Activated CD4-positive, alpha-beta T cell treated with anti-CD3 and anti-CD28 coated beads for 1 hour (primary cell): ENCODE results near the gene TESK1.
A peak's percentile ranks its signal among the peaks of the same experiment; 100 is the strongest.
"Not testable (repeated sequence)": the region's sequence is repeated elsewhere in the genome, so short reads cannot be mapped to it uniquely, and the experiment has no call there.

Source experiments
- DNase-seq: peaks from one replicate; pipeline ENCODE4 v3.0.0-alpha.2; 2020

Gene TESK1

GRCh38 chr9:35616681-35617459 lies 11.8 kb downstream of the TESK1 start:
- peak; percentile 34 for DNase-seq

- no peak for DNase-seq
These were observed 12.5 kb downstream of the TESK1 start for GRCh38 chr9:35617548-35617947.

- no peak for DNase-seq
These were observed 13.3 kb downstream of the TESK1 start, which contains the start of gene CD72 for GRCh38 chr9:35618325-35618727. Gene CD72, minus strand, starts transcription at chr9:35618413. Its CDS starts 110 bp downstream, at chr9:35618303.

DNA sequence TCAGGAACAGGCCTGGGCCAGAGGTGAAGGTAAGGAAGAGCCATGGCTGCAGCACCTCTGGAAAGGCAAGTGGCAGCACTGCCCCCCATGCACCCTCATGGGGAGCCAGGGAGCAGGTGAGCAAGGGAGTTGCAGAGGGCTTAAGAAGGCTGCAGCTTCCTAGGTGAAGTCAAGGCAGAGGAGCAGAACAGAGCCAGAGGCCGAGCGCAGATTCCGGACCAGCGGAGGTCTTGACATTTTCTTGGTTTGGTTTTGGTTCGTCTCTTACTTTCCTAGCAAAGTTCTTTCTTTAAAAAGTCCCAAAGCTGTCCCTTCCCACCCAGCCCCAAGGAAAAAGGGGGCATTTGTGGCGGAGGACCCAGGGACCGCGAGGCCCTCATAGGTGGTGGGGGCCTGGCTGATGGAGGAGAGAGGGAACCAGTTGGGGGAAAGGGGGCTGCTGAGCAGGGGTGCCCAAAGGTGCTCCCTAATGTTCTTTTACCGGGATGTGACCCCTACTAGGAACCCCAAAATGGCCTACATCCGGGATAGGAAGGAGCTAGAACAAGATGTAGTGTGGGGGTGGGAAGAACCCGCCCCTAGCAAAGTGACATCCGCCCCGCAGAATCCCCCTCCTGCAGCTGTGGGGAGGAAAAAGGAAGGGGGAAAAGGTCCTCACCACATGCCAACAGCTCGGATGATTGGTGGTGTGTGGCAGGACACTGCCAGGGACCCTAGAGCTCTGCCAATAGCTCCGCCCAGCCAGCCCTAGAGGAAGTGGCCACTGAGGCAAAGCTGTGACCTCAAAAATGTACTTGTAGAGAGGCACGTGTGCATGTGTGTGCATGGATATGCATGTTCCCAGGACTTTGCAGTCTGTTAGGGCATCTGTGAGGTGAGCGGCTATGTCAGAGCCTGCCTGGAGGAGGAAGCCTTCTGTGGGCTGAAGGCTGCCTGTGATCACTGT lies 14.1 kb downstream of the TESK1 start:
- no peak for DNase-seq

- no peak for DNase-seq
These were observed 14.7 kb downstream of the TESK1 start for GRCh38 chr9:35619800-35620158.

DNA sequence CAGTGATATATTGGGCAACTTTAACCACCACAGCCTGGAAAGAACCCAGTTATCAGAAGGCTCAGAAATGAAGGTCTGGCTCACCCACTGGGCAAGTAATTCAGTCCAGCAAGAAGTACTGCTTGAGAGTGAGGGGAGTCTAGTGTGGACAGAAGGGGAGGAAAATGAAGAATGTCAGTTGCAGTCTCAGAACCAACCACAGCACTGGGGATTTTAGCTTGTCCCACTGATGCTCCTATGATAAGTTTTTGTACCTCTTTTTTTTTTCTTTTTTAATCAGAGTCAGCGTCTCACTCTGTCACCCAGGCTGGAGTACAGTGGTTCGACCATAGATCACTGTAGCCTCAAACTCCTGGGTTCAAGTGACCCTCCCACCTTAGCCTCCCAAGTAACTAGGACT lies 22.5 kb downstream of the TESK1 start:
- DNase-seq = no peak

- DNase-seq = no peak
These were observed 23.4 kb downstream of the TESK1 start for GRCh38 chr9:35628389-35628991.

GRCh38 chr9:35629597-35629996 lies 24.5 kb downstream of the TESK1 start:
- no peak for DNase-seq

GRCh38 chr9:35635730-35636129 lies 30.7 kb downstream of the TESK1 start:
- DNase-seq = no peak

- DNase-seq = no peak
These were observed 31.2 kb downstream of the TESK1 start for GRCh38 chr9:35636135-35636876.

- DNase-seq = not testable (repeated sequence)
These were observed 31.8 kb downstream of the TESK1 start for GRCh38 chr9:35636877-35637246.

GRCh38 chr9:35637427-35637955 lies 32.4 kb downstream of the TESK1 start:
- DNase-seq = not testable (repeated sequence)

DNA sequence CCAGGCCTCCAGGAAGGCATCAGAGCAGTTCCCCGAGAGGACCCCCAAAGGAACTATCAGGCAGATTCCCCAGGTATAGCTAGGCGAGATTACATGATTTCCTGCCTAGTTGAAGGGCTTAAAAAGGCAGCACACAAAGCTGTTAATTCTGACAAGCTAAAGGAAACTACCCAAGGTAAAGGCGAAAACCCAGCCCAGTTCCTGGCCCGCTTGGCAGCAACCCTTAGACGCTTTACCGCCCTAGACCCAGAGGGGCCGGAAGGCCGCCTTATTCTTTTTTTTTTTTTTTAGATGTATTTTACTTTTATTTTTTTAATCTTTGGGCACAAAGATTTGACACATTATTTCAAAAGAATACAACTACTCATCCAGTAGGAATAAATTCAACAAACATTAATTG lies 33.7 kb downstream of the TESK1 start:
- not testable (repeated sequence) for DNase-seq

GRCh38 chr9:35639225-35639624 lies 34.2 kb downstream of the TESK1 start:
- not testable (repeated sequence) for DNase-seq

DNA sequence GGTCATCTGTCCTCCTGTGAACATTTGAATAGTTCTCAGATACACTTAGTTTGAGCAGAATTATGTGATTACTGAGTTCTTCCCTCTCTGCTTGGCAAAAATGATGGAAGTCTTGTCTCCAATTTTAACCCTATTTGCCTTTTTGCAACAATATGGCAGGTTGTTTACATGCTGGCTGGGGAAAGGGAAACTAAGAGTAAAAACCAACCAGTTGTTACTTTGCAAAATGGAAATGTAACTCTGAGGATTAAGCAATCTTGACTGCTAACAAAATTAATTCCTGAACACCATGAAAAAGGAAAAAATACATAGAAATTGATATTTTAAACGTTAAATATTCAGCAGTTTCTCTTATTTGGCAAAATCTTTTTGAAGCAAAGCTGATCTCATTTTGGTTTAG lies 34.6 kb downstream of the TESK1 start:
- DNase-seq = no peak

DNA sequence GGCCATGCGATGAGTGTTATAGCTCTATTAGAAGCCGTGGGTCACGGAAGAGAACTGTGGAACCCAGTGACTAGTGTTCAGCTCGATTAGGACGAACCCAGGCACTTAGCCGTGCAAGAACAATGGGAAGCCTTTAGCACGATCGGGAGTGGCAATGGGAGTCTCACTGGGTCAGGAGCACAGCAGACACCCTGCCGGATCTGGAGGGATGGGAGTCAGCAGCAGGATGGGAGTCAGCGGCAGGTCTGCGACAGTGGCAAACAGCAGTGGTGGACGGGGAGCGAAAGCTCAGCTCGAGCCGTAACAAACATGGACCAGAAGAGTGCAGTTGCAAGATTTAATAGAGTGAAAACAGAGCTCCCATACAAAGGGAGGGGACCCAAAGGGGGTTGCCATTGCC lies 35.4 kb downstream of the TESK1 start:
- not testable (repeated sequence) for DNase-seq

DNA sequence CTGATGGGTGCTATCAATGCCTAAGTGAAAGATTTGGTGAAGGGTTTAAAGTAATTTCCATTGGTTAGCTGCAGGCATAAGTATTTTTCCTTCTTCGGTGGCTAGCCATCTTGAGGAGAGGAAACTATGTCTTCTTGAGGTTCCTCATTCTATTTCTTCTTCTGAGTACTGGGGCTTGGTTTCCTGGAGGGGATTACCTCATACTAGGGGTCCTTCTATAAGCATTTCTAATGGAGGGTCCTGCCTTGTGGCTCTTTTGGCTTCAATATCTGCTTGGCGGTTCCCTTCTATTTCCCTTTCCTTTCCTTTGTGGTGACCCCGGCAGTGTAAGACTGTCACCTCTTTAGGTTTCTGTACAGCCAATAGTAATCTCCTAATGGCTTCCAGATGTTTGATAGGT lies 36.4 kb downstream of the TESK1 start:
- DNase-seq = not testable (repeated sequence)

GRCh38 chr9:35643046-35643445 lies 38.0 kb downstream of the TESK1 start:
- DNase-seq = no peak

DNA sequence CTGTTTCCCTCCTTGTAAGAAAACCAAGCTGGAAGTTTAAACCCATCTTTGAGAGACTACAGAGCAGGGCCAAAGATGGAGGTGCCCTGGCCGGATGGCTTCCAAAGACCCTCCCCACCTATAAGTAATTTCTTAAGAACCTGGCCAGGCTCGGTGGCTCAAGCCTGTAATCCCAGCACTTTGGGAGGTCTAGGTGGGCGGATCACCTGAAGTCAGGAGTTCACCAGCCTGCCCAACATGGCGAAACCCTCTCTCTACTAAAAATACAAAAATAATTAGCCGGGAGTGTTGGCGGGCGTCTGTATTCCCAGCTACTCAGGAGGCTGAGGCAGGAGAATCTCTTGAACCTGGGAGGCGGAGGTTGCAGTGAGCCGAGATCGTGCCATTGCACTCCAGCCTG lies 40.7 kb downstream of the TESK1 start:
- not testable (repeated sequence) for DNase-seq

- no peak for DNase-seq
These were observed 41.1 kb downstream of the TESK1 start for GRCh38 chr9:35646153-35646532.

DNA sequence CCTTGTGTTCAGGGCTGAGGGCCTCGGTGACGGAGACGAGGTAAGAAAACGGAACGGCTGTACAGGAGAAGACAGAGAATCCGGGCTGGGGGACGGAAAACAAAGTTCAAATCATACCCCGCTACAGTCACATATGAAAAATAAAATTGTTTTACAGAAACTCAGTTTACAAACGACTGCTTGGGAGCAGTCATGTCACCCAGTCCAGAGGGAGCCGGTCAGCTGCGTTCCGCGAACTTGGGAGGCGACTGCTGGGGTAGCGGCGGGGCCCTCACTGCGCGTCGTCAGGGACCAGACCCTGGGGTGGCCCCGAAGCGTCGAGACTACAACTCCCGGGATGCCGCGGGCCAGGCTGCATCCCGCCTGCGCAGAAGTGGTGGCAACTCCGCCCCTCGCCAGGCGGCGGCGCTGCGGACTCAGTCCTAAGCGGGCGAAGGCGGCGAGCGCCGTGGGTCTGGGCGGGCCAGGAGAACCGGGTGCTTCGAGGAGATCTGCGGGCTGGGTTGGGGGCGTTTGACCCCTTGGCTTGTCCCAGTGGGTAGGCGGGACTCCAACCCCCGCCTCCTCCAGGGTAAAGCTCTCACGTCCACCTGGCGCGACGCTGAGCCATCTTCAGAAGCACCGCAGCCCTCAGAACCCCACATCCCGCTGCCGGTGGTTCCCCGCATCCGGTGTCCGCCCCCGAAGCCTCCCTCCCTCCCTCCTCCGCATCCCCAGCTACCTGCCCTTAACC lies 41.6 kb downstream of the TESK1 start:
- DNase-seq = peak; percentile 84
